T-helper 17 cell (primary cell): ENCODE measurements around the gene ZNF766. TPM values are rescaled to one million over a fixed set of nuclear protein-coding genes. Genes with fewer than 3 reads are reported as not detected.

ENCODE experiments used
- total RNA-seq, 4 donors: library from RNA in 2 of 4; stranded (reverse) in 2 of 4; gene quantifications; one replicate each; pipeline ENCODE4 v1.2.3 and lab custom pipeline; 2022 to 2026

ZNF766 gene
- total RNA-seq, 2 donors from 2014 or later, result 31.1 to 36.0 TPM

Other genes starting within 250 kb of the ZNF766 start
- 1 to 10 TPM; 6.6 to 8.0 TPM for gene ZNF614, start 241.2 kb upstream of the ZNF766 start, total RNA-seq
- gene ZNF432, start 220.7 kb upstream of the ZNF766 start, total RNA-seq, result 10 to 100 TPM; 16.6 to 18.7 TPM
- 10 to 100 TPM; 24.4 to 26.4 TPM for gene ZNF841, start 173.8 kb upstream of the ZNF766 start, total RNA-seq
- gene ZNF616, start 129.6 kb upstream of the ZNF766 start, total RNA-seq, result 1 to 10 TPM; 2.0 to 3.9 TPM
- 10 to 100 TPM; 18.9 to 21.2 TPM for gene ZNF836, start 98.0 kb upstream of the ZNF766 start, total RNA-seq
- 100 to 1,000 TPM; 173 to 180 TPM for gene PPP2R1A, start 79.5 kb upstream of the ZNF766 start, total RNA-seq
- 1 to 10 TPM; 6.3 to 8.3 TPM for gene ZNF480, start 27.6 kb downstream of the ZNF766 start, total RNA-seq
- gene ZNF610, start 66.7 kb downstream of the ZNF766 start, total RNA-seq, result under 1 TPM; 0.16 to 0.30 TPM
- 10 to 100 TPM; 11.0 to 16.8 TPM for gene ZNF880, start 100.3 kb downstream of the ZNF766 start, total RNA-seq
- gene ZNF528, start 128.3 kb downstream of the ZNF766 start, total RNA-seq, result 10 to 100 TPM in 1 of 2 donors, 1 to 10 TPM in 1; 8.1 to 12.9 TPM
- under 1 TPM; 0.22 to 0.29 TPM for gene ZNF534, start 159.6 kb downstream of the ZNF766 start, total RNA-seq
- gene ZNF578, start 184.0 kb downstream of the ZNF766 start, total RNA-seq, result under 1 TPM; 0.26 to 0.75 TPM